Activated T-helper 1 cell treated with anti-CD3 and anti-CD28 coated beads, Interleukin-2, amount 50 U/mL, for 16 hours (primary cell): ENCODE data around the gene GUCY1A1.

Experiments used
- DNase-seq, 2 donors: peaks; one replicate each; pipeline ENCODE4 v3.0.0-alpha.2; 2020; ENCODE audit warnings: low read depth in 1 of 2, low spot score in 1 of 2

The GUCY1A1 gene

GRCh38 chr4:155693015-155693663 lies 26.5 kb downstream of the GUCY1A1 start:
- DNase-seq = no peak

GRCh38 chr4:155694100-155694785 lies 27.6 kb downstream of the GUCY1A1 start:
- no peak for DNase-seq

GRCh38 chr4:155696226-155696625 lies 29.6 kb downstream of the GUCY1A1 start:
- DNase-seq = no peak

GRCh38 chr4:155696726-155697125 lies 30.1 kb downstream of the GUCY1A1 start:
- no peak for DNase-seq

- DNase-seq = no peak
Measured at GRCh38 chr4:155701827-155702226, 35.2 kb downstream of the GUCY1A1 start.

GRCh38 chr4:155703486-155704247 lies 37.0 kb downstream of the GUCY1A1 start:
- no peak for DNase-seq

GRCh38 chr4:155704841-155705404 lies 38.3 kb downstream of the GUCY1A1 start:
- no peak for DNase-seq

GRCh38 chr4:155705664-155706063 lies 39.0 kb downstream of the GUCY1A1 start:
- DNase-seq = no peak

GRCh38 chr4:155706147-155706546 lies 39.5 kb downstream of the GUCY1A1 start:
- DNase-seq = no peak

- DNase-seq = no peak
Measured at GRCh38 chr4:155707251-155707650, 40.6 kb downstream of the GUCY1A1 start.

GRCh38 chr4:155708782-155709181 lies 42.1 kb downstream of the GUCY1A1 start:
- DNase-seq = no peak

- no peak for DNase-seq
Measured at GRCh38 chr4:155709918-155710317, 43.3 kb downstream of the GUCY1A1 start.

- no peak for DNase-seq
Measured at GRCh38 chr4:155711556-155711955, 44.9 kb downstream of the GUCY1A1 start.

- DNase-seq = no peak
Measured at GRCh38 chr4:155712846-155713245, 46.2 kb downstream of the GUCY1A1 start.

- no peak for DNase-seq
Measured at GRCh38 chr4:155713911-155714310, 47.3 kb downstream of the GUCY1A1 start.

- DNase-seq = no peak
Measured at GRCh38 chr4:155722336-155722735, 55.7 kb downstream of the GUCY1A1 start.

GRCh38 chr4:155722816-155723499 lies 56.3 kb downstream of the GUCY1A1 start:
- DNase-seq = no peak

- DNase-seq = no peak
Measured at GRCh38 chr4:155724731-155725130, 58.1 kb downstream of the GUCY1A1 start.

GRCh38 chr4:155734065-155734464 lies 67.4 kb downstream of the GUCY1A1 start:
- no peak for DNase-seq

GRCh38 chr4:155734951-155735350 lies 68.3 kb downstream of the GUCY1A1 start:
- DNase-seq = no peak

GRCh38 chr4:155735496-155735895 lies 68.8 kb downstream of the GUCY1A1 start:
- DNase-seq = no peak
